ENCODE results near the gene C6orf141. TPM values are rescaled to one million over a fixed set of nuclear protein-coding genes. Genes with fewer than 3 reads are reported as not detected.

The C6orf141 gene
- total RNA-seq, 4 donors from 2014 or later, result 1.0 to 7.8 (median 1.5) TPM; not detected in 1

GRCh38 chr6:49524541-49524940, 25.9 kb upstream of the C6orf141 start:
- intact Hi-C loops (cut with DNase I; ENCODE audit: low total_unique reads), result no loop called here
- in situ Hi-C loops (cut with MboI; ENCODE audit: low sequenced_read_pairs in 4 of 4), result no loop called here
- Histone ChIP-seq H3K27ac (no peak overlapping the region), H3K36me3 (no peaks in the 10 kb centered on the region), H3K4me1 (no peaks in the 10 kb centered on the region), H3K9me3 (no peaks in the 10 kb centered on the region), H3K4me3 (no peak overlapping the region), H3K27me3 (no peaks in the 10 kb centered on the region)
- ATAC-seq (no peak), DNase-seq (no peak)
- no peak for TF ChIP-seq POLR2A (IDR thresholded peaks at IDR 0.05)
- no peak for TF ChIP-seq CTCF (IDR thresholded peaks at IDR 0.05 in 4 of 5, conservative IDR thresholded peaks at IDR 0.05 in 1 of 5)

DNA sequence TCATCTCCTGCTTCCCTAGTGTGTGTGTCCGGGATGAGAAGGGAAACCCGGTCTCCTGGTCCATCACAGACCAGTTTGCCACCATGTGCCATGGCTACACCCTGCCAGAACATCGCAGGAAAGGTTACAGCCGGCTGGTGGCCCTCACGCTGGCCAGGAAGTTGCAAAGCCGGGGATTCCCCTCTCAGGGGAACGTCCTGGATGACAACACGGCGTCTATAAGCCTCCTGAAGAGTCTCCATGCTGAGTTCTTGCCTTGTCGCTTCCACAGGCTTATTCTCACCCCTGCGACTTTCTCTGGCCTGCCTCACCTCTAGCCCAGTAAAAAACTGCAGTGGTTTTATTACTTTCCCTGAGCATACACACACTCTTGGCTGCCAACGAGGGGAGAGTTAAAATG, 23.9 kb upstream of the C6orf141 start:
- H3K4me1 ChIP-seq, result no peaks in the 10 kb centered on the region
- no peak for ATAC-seq
- no peaks in the 10 kb centered on the region for H3K9me3 ChIP-seq
- H3K27me3 ChIP-seq, result no peaks in the 10 kb centered on the region
- in situ Hi-C loops (cut with MboI; ENCODE audit: low sequenced_read_pairs in 4 of 4), result loop anchor here in 1 of 4 donors (25.0 kb wide), 1 partner anchor 311 kb away; no protein-coding TSS in a partner anchor
- TF ChIP-seq CTCF (IDR thresholded peaks at IDR 0.05 in 4 of 5, conservative IDR thresholded peaks at IDR 0.05 in 1 of 5), result no peak
- TF ChIP-seq POLR2A (IDR thresholded peaks at IDR 0.05), result no peak
- intact Hi-C loops (cut with DNase I; ENCODE audit: low total_unique reads), result no loop called here
- no peaks in the 10 kb centered on the region for H3K36me3 ChIP-seq
- no peak for DNase-seq
- H3K4me3 ChIP-seq, result no peak overlapping the region
- H3K27ac ChIP-seq, result no peak overlapping the region

GRCh38 chr6:49527320-49527719, 23.1 kb upstream of the C6orf141 start:
- intact Hi-C loops (cut with DNase I; ENCODE audit: low total_unique reads) (no loop called here), in situ Hi-C loops (cut with MboI; ENCODE audit: low sequenced_read_pairs in 4 of 4) (loop anchor here in 1 of 4 donors (25.0 kb wide), 1 partner anchor 310 kb away; no protein-coding TSS in a partner anchor)
- Histone ChIP-seq H3K9me3 (no peaks in the 10 kb centered on the region), H3K27me3 (no peaks in the 10 kb centered on the region), H3K4me3 (no peak overlapping the region), H3K4me1 (no peaks in the 10 kb centered on the region), H3K36me3 (no peaks in the 10 kb centered on the region), H3K27ac (no peak overlapping the region)
- DNase-seq (no peak), ATAC-seq (no peak)
- TF ChIP-seq CTCF (IDR thresholded peaks at IDR 0.05 in 4 of 5, conservative IDR thresholded peaks at IDR 0.05 in 1 of 5), result no peak
- no peak for TF ChIP-seq POLR2A (IDR thresholded peaks at IDR 0.05)

DNA sequence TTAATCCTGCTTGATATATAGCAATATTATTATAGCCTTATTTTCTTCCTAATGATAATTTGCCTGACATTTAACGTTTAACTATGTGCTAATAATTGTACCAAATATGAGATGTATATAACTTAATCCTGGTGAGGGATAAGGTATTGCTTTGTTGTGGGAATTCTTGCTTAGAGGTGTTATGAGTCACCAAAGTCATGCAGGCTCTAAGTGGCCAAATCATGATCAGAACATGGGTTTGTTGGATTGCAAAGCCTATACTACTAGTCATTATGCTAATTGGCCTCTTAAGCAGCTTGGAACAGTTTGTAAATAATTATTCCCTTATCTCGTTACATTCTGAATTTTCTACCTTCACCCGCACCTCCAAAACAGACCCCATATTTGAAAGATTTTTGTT, 21.9 kb upstream of the C6orf141 start:
- H3K9me3 ChIP-seq, result no peaks in the 10 kb centered on the region
- DNase-seq (no peak), ATAC-seq (no peak)
- no peaks in the 10 kb centered on the region for H3K4me1 ChIP-seq
- intact Hi-C loops (cut with DNase I; ENCODE audit: low total_unique reads), result no loop called here
- no peak overlapping the region for H3K27ac ChIP-seq
- no peaks in the 10 kb centered on the region for H3K27me3 ChIP-seq
- no peak overlapping the region for H3K4me3 ChIP-seq
- TF ChIP-seq CTCF (IDR thresholded peaks at IDR 0.05 in 4 of 5, conservative IDR thresholded peaks at IDR 0.05 in 1 of 5) (no peak), POLR2A (IDR thresholded peaks at IDR 0.05) (no peak)
- H3K36me3 ChIP-seq, result no peaks in the 10 kb centered on the region
- in situ Hi-C loops (cut with MboI; ENCODE audit: low sequenced_read_pairs in 4 of 4), result loop anchor here in 1 of 4 donors (25.0 kb wide), 1 partner anchor 309 kb away; no protein-coding TSS in a partner anchor

Measured in gastrocnemius medialis (tissue), 4 donors.